ENCODE data around the gene GARIN5A. TPM values are rescaled to one million over a fixed set of nuclear protein-coding genes. Genes with fewer than 3 reads are reported as not detected.

GARIN5A gene
- total RNA-seq, 2 donors from 2014 or later, result 1.1 TPM; not detected in 1

GRCh38 chr19:50435221-50435620, 41.4 kb downstream of the GARIN5A start:
- DNase-seq (ENCODE audit: low spot score), result no peak
- ATAC-seq, result no peak
- Mint-ChIP-seq H3K4me1 (ENCODE audit: low read depth in 2 of 2) (peaks cover 9 to 15% of the 10 kb centered on the region in 2 donors), H3K9me3 (no peaks in the 10 kb centered on the region), H3K36me3 (no peaks in the 10 kb centered on the region), H3K27ac (no peak overlapping the region), H3K4me3 (no peak overlapping the region), H3K27me3 (peaks cover 20 to 34% of the 10 kb centered on the region in 2 donors)

GRCh38 chr19:50434525-50434924, 42.1 kb downstream of the GARIN5A start:
- ATAC-seq (no peak), DNase-seq (ENCODE audit: low spot score) (no peak)
- no peak overlapping the region for H3K4me3 Mint-ChIP-seq
- peaks cover 9 to 15% of the 10 kb centered on the region in 2 donors for H3K4me1 Mint-ChIP-seq (ENCODE audit: low read depth in 2 of 2)
- peaks cover 16 to 30% of the 10 kb centered on the region in 2 donors for H3K27me3 Mint-ChIP-seq
- H3K36me3 Mint-ChIP-seq, result no peaks in the 10 kb centered on the region
- no peaks in the 10 kb centered on the region for H3K9me3 Mint-ChIP-seq
- H3K27ac Mint-ChIP-seq, result no peak overlapping the region

DNA sequence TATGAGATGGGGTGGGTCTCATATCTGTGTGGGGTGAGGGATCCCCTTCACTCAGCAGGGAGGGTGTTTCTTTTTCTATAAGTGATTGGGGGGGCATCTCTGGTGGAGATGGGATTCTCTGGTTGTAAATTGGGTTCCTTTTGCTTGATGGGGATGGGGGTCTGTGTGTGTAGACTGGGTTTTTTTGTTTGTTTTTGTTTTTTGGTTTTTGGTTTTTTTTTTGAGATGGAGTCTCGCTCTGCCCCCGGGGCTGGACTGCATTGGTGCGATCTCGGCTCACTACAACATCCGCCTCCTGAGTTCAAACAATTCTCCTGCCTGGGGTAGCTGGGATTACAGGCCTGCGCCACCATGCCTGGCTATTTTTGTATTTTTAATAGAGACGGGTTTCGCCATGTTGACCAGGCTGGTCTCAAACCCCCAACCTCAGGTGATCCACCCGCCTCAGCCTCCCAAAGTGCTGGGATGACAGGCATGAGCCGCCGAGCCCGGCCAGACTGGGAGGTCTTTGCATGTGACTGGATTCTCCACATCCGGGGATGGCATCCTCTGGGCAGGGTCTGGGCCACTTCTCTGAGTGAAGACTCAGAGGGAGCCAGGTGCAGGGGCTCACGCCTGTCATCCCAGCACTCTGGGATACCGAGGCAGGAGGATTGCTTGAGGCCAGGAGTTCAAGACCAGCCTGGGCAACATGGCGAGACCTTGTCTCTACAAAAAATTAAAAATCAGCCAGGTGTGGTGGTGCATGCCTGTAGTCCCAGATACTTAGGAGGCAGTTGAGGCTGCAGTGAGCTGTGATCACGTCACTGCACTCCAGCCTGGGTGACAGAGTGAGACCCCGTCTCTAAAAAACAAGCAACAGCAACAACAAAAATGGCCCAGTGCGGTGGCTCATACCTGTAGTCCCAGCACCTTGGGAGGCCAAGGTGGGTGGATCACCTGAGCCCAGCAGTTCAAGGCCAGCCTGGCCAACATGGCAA, 43.2 kb downstream of the GARIN5A start:
- Mint-ChIP-seq H3K27ac (peak overlapping the region; percentile 18 to 28), H3K27me3 (peaks cover 17 to 28% of the 10 kb centered on the region in 2 donors), H3K36me3 (no peaks in the 10 kb centered on the region), H3K4me3 (peak overlapping the region; percentile 74), H3K9me3 (no peaks in the 10 kb centered on the region), H3K4me1 (ENCODE audit: low read depth in 2 of 2) (peaks cover 9 to 18% of the 10 kb centered on the region in 2 donors)
- DNase-seq (ENCODE audit: low spot score) (no peak), ATAC-seq (no peak)

DNA sequence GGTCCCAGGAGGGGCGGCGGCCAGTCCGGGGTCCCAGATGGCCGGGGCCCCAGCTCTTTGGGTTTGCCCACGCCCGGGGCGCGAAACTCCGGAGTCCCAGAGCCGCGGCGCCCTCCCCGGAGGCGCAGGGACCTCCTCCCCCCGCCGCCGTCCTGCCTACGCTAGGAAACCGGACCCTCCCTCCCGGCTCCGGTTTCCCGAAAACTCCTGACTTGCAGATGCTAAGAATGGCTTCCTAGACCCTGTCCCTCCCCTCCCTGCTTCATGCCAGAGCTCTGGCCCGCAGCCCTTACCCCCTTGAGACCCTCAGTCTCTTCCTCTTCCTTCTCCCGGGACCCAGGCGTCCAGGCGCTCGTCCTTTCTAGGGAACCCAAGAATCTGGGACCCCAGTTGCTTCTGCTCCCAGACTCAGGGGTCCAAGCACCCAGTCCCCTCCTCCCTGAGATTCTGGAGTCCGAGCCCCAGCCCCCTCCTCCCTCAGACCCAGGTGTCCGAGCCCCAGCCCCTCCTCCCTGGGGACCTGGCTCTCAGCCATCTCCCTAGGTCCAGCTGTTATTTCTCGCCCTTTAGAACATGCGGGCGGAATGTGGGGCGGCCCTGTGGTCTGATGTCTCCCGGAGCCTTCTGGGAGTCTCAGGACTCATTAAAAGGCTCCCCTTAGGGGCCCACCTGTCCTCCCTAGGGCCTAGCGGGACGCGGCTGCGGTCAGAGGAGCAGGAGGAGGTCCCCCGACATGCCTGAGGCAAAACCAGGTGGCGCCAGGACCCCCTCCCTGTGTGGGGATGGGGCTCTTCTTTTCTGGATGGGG, 44.2 kb downstream of the GARIN5A start, which contains the start of gene MYBPC2:
TSS of gene MYBPC2 (plus strand) at position 672 of the 808 bp plus-strand sequence. CDS start at position 734, 62 bp downstream.
- Mint-ChIP-seq H3K27ac (peak within 1 kb of the TSS; percentile 64 to 89), H3K36me3 (no peaks in the 10 kb centered on the region), H3K4me1 (ENCODE audit: low read depth in 2 of 2) (peaks cover 9 to 18% of the 10 kb centered on the region in 2 donors), H3K4me3 (peak within 1 kb of the TSS; percentile 92), H3K9me3 (no peaks in the 10 kb centered on the region), H3K27me3 (peaks cover 15 to 17% of the 10 kb centered on the region in 2 donors)
- DNase-seq (ENCODE audit: low spot score) (no peak), ATAC-seq (no peak)

DNA sequence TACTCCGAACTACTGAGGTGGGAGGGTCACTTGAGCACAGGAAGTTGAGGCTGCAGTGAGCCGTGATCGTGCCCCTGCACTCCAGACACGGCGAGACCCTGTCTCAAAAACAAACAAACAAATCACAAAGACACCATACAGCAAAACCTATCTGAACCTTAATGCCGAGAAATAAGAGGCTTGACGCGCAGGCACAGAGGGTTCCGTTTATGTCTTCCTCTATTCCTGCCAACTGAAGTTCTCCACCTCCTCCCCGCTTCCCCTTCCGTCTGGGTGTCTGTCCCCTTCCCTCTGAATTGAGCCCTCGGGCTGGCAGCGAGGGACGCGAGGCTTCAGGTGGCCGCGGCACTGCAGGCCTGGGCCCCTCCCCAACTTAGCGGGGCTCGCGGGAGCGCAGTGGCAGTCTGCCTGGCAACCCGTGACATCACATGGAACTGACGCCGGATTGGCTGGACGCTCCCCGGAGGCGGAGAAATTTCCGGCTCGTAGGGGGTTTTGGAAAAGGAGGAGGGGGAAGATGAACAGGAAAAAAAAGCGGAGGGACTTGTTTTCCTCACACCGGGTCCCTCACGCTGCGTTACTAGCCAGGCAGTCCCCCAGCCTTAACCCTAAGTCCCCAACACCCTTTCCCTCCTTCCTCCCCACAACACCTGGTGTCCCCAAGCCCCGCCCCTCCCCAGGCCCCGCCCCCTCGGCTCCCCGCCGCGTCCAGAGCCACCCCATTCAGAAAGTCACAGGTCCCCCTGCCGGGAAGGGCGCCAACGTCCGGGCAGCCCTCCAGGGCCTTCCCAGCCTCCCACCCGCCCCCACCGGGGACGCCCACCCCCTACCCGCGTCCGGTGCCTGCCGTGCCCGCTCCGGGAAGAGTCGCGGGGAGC, 45.1 kb downstream of the GARIN5A start:
- ATAC-seq, result peak; percentile 92 to 96
- Mint-ChIP-seq H3K36me3 (no peaks in the 10 kb centered on the region), H3K4me1 (ENCODE audit: low read depth in 2 of 2) (peaks cover 9 to 18% of the 10 kb centered on the region in 2 donors), H3K9me3 (no peaks in the 10 kb centered on the region), H3K4me3 (peak overlapping the region; percentile 92), H3K27ac (peak overlapping the region; percentile 64 to 89), H3K27me3 (peaks cover 9 to 16% of the 10 kb centered on the region in 2 donors)
- peak; percentile 83 for DNase-seq (ENCODE audit: low spot score)

GRCh38 chr19:50430888-50431342, 45.7 kb downstream of the GARIN5A start:
- DNase-seq (ENCODE audit: low spot score), result no peak
- Mint-ChIP-seq H3K4me1 (ENCODE audit: low read depth in 2 of 2) (peaks cover 9 to 18% of the 10 kb centered on the region in 2 donors), H3K4me3 (peak overlapping the region; percentile 92), H3K9me3 (no peaks in the 10 kb centered on the region), H3K27me3 (peaks cover 8 to 16% of the 10 kb centered on the region in 2 donors), H3K27ac (peak overlapping the region; percentile 64 to 89), H3K36me3 (no peaks in the 10 kb centered on the region)
- ATAC-seq, result no peak

DNA sequence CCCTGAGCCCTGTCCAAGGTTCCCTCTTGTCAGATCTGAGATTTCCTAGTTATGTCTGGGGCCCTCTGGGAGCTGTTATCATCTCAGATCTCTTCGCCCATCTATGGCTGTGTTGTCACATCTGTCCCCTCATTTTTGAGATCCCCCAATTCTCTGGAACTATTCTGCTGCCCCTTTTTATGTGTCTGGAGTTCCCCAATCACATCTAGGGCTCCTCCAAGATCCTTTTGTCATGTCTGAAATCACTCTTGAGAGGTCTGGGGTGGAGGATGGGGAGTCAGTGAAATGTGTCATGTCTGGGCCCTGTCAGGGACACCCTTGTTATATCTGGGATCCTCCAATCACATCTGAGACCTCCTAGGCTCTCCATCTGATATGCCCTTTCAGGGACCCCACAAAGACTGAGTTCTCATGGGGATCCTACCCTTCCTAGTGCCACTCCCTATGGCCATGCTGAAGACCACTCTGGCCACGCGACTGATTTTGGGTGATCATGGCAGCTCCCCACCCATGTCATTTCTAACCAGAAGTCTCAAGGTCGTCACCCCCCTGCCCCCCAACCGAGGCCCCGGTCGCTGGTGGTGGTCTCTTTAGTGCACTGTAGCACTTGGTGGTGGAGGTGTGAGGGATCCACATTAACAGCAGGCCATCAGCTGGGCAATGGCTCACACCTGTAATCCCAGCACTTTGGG, 47.7 kb downstream of the GARIN5A start:
- Mint-ChIP-seq H3K4me1 (ENCODE audit: low read depth in 2 of 2) (peaks cover 9 to 18% of the 10 kb centered on the region in 2 donors), H3K4me3 (no peak overlapping the region), H3K27me3 (peaks cover 8 to 16% of the 10 kb centered on the region in 2 donors), H3K36me3 (no peaks in the 10 kb centered on the region), H3K27ac (no peak overlapping the region), H3K9me3 (no peaks in the 10 kb centered on the region)
- ATAC-seq (no peak), DNase-seq (ENCODE audit: low spot score) (no peak)

DNA sequence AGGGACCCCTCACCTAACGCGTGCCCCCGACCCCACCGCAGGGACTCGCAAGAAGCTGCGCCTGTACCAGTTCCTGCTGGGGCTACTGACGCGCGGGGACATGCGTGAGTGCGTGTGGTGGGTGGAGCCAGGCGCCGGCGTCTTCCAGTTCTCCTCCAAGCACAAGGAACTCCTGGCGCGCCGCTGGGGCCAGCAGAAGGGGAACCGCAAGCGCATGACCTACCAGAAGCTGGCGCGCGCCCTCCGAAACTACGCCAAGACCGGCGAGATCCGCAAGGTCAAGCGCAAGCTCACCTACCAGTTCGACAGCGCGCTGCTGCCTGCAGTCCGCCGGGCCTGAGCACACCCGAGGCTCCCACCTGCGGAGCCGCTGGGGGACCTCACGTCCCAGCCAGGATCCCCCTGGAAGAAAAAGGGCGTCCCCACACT, 48.6 kb downstream of the GARIN5A start:
- Mint-ChIP-seq H3K9me3 (no peaks in the 10 kb centered on the region), H3K27me3 (peaks cover 3 to 13% of the 10 kb centered on the region in 2 donors)
- DNase-seq (ENCODE audit: low spot score), result no peak

GRCh38 chr19:50427318-50427925, 49.2 kb downstream of the GARIN5A start:
- DNase-seq (ENCODE audit: low spot score), result no peak
- ATAC-seq, result no peak
- no peak overlapping the region for H3K27ac Mint-ChIP-seq
- peaks cover 0 to 11% of the 10 kb centered on the region in 2 donors for H3K27me3 Mint-ChIP-seq
- H3K9me3 Mint-ChIP-seq, result no peaks in the 10 kb centered on the region
- peaks cover 9 to 13% of the 10 kb centered on the region in 2 donors for H3K4me1 Mint-ChIP-seq (ENCODE audit: low read depth in 2 of 2)
- no peak overlapping the region for H3K4me3 Mint-ChIP-seq
- H3K36me3 Mint-ChIP-seq, result no peaks in the 10 kb centered on the region

More for the DNA sequence above, 48.6 kb downstream of the GARIN5A start:
- Mint-ChIP-seq H3K27ac (no peak overlapping the region), H3K36me3 (no peaks in the 10 kb centered on the region), H3K4me1 (ENCODE audit: low read depth in 2 of 2) (peaks cover 9 to 15% of the 10 kb centered on the region in 2 donors), H3K4me3 (no peak overlapping the region)
- ATAC-seq, result no peak

- H3K4me3 Mint-ChIP-seq, result no peak overlapping the region
- no peaks in the 10 kb centered on the region for H3K36me3 Mint-ChIP-seq
- ATAC-seq (no peak), DNase-seq (ENCODE audit: low spot score) (no peak)
- H3K27me3 Mint-ChIP-seq, result peaks cover 5 to 14% of the 10 kb centered on the region in 2 donors
- no peak overlapping the region for H3K27ac Mint-ChIP-seq
- peaks cover 0 to 2% of the 10 kb centered on the region in 2 donors for H3K4me1 Mint-ChIP-seq (ENCODE audit: low read depth in 2 of 2)
- H3K9me3 Mint-ChIP-seq, result no peaks in the 10 kb centered on the region
Measured at GRCh38 chr19:50425581-50425980, 51.1 kb downstream of the GARIN5A start.

GRCh38 chr19:50423279-50424113, 53.2 kb downstream of the GARIN5A start:
- ATAC-seq (no peak), DNase-seq (ENCODE audit: low spot score) (no peak)
- Mint-ChIP-seq H3K27me3 (peaks cover 24% of the 10 kb centered on the region in 2 donors), H3K36me3 (peaks cover 4% of the 10 kb centered on the region), H3K27ac (no peak overlapping the region), H3K4me3 (no peak overlapping the region), H3K4me1 (ENCODE audit: low read depth in 2 of 2) (peaks cover 15 to 16% of the 10 kb centered on the region in 2 donors), H3K9me3 (no peaks in the 10 kb centered on the region)

All from natural killer cell treated with Interleukin-12 subunit alpha and Interleukin-12 subunit beta and Interleukin-15 and Interleukin-18, amount 100 ng/mL, for 72 hours (primary cell).